ENCODE results near the gene SPATS1. TPM values are rescaled to one million over a fixed set of nuclear protein-coding genes. Genes with fewer than 3 reads are reported as not detected.

Gene SPATS1
- total RNA-seq, 1 donor from 2014 or later = not detected

DNA sequence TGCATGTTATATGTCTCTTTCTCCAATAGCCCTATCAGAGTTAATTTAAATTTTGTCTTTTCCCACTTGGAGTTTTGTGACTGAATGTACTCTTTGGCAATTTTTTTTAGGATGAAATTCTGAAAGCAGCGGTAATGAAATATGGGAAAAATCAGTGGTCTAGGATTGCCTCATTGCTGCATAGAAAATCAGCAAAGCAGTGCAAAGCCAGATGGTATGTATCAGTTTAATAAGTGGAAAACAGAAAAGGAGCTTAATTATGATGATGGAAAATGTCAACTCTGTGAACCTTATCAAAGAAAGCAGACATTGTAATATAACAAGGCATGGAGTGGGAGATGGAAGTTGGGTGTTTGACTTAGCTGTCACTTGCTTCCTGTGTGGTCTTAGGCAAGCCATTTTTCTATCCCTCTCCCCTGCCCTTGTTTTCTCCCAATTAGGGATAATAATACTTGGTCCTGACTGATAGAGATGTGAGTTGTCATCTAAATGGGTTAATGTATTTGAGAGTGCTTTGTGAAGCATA is 47.8 kb downstream of the SPATS1 start:
- DNase-seq = no peak

Other genes with a start within 250 kb of the SPATS1 start
- 32.3 TPM for gene MRPL14, start 215.2 kb upstream of the SPATS1 start, total RNA-seq
- 18.1 TPM for gene TMEM63B, start 215.1 kb upstream of the SPATS1 start, total RNA-seq
- 0.72 TPM for gene CAPN11, start 183.8 kb upstream of the SPATS1 start, total RNA-seq
- 9.1 TPM for gene MYMX, start 125.7 kb upstream of the SPATS1 start, total RNA-seq
- gene SLC29A1, start 119.1 kb upstream of the SPATS1 start, total RNA-seq = 49.5 TPM
- 631 TPM for gene HSP90AB1, start 95.5 kb upstream of the SPATS1 start, total RNA-seq
- 37.3 TPM for gene SLC35B2, start 85.1 kb upstream of the SPATS1 start, total RNA-seq
- gene NFKBIE, start 77.1 kb upstream of the SPATS1 start, total RNA-seq = 8.1 TPM
- gene TMEM151B, start 72.2 kb upstream of the SPATS1 start, total RNA-seq = under 0.01 TPM
- 19.6 TPM for gene AARS2, start 29.3 kb upstream of the SPATS1 start, total RNA-seq
- 38.5 TPM for gene CDC5L, start 45.1 kb downstream of the SPATS1 start, total RNA-seq

All from tongue (tissue), 2 donors.